Kidney (tissue), 22 donors: ENCODE measurements around the gene UBAC1. TPM values are rescaled to one million over a fixed set of nuclear protein-coding genes. Genes with fewer than 3 reads are reported as not detected.

Source experiments
- DNase-seq, 5 donors: peaks; one replicate each; pipeline ENCODE4 v3.0.0-alpha.2; 2013 to 2020
- FAIRE-seq: peaks from 2 replicates; lab custom pipeline; 2012; peaks lifted over from hg19 to GRCh38; lab: Jason Lieb, UNC
- H3K27ac ChIP-seq, 2 donors: one replicate each; pipeline ENCODE4 v1.7.0; 2013; ENCODE audit warnings: low read depth in 2 of 2, low read length in 2 of 2, inconsistent platforms in 1 of 2
- H3K27me3 ChIP-seq: one replicate; pipeline ENCODE4 v1.7.1; 2013; ENCODE audit warnings: low read length, inconsistent platforms; ENCODE audit not compliant: control insufficient read depth, insufficient read depth
- H3K36me3 ChIP-seq, 3 donors: one replicate each; pipeline versions ENCODE4 v1.7.0 to v1.7.1; 2013; ENCODE audit warnings: low read length in 3 of 3, control low read depth in 1 of 3, inconsistent platforms in 1 of 3; ENCODE audit not compliant: insufficient read depth in 3 of 3, control insufficient read depth in 2 of 3
- H3K4me1 ChIP-seq, 3 donors: one replicate each; pipeline versions ENCODE4 v1.7.0 to v1.7.1; 2013; ENCODE audit warnings: low read length in 3 of 3, inconsistent platforms in 1 of 3, low read depth in 1 of 3; ENCODE audit not compliant: control insufficient read depth in 2 of 3, insufficient read depth in 2 of 3
- H3K4me3 ChIP-seq, 3 donors: one replicate each; pipeline versions ENCODE4 v1.7.0 to v1.8.1; 2013; ENCODE audit warnings: low read length in 3 of 3, control low read depth in 1 of 3, inconsistent platforms in 1 of 3
- H3K9ac ChIP-seq, 3 donors: one replicate each; pipeline versions ENCODE4 v1.7.0 to v1.7.1; 2013; ENCODE audit warnings: low read length in 3 of 3, control low read depth in 1 of 3, inconsistent platforms in 1 of 3
- H3K9me3 ChIP-seq, 3 donors: one replicate each; pipeline versions ENCODE4 v1.7.0 to v1.7.1; 2013; ENCODE audit warnings: low read length in 3 of 3, control low read depth in 1 of 3, inconsistent platforms in 1 of 3; ENCODE audit not compliant: control insufficient read depth in 2 of 3, insufficient read depth in 1 of 3
- CTCF ChIP-seq: IDR thresholded peaks from 3 replicates; pipeline ENCODE4 v1.5.1; 2012; ENCODE audit warnings: mild to moderate bottlenecking, moderate library complexity, borderline replicate concordance; ENCODE audit not compliant: insufficient read depth; ENCODE audit errors: extremely low read depth
- intact Hi-C: fragments of 100-400 bp; cut with DNase I; formaldehyde crosslinking; loops from one replicate; pipeline ENCODE4 v1.11.1; 2022
- long read RNA-seq, 10 donors: library from polyadenylated mRNA in 1 of 10; unstranded in 1 of 10; transcript quantifications; one replicate each; pipeline ENCODE4 v2.0.0 and lab custom pipeline, GENCODE V29; 2021 to 2026
- polyA plus RNA-seq: library from polyadenylated mRNA; stranded (reverse); fragments of 350-450 nt; fragmentation: Illumina TruSeq; extraction: RNeasy Lipid Tissue Mini Kit (QIAGEN cat#74804); gene quantifications from one replicate; pipeline ENCODE4 v1.2.3, GENCODE V29; 2014; ENCODE audit warnings: low read depth, low replicate concordance; ENCODE audit not compliant: insufficient read depth
- total RNA-seq: library from RNA; stranded (reverse); fragmentation: NEBNext Ultra II Directional; extraction: Animal tissue kit (Norgen Biotek cat#: 25700); gene quantifications from one replicate; pipeline ENCODE4 v1.2.1, GENCODE V29; 2021
- donor health status: control.
- donor health status: control.
- donor health status: control.
- donor health status: control.
- donor health status: control.
- donor health status: DM: yes; HTN: yes; CAD: no.
- donor health status: Normal renal cell carcinoma (clear cell type).

The UBAC1 gene, protein sequence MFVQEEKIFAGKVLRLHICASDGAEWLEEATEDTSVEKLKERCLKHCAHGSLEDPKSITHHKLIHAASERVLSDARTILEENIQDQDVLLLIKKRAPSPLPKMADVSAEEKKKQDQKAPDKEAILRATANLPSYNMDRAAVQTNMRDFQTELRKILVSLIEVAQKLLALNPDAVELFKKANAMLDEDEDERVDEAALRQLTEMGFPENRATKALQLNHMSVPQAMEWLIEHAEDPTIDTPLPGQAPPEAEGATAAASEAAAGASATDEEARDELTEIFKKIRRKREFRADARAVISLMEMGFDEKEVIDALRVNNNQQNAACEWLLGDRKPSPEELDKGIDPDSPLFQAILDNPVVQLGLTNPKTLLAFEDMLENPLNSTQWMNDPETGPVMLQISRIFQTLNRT
- total RNA-seq = 40.2 TPM
- polyA plus RNA-seq = 52.6 TPM
- long read RNA-seq, donor 1, partial matches to known transcripts = 6 of 10 reads
- long read RNA-seq, donor 1, other reads (novel, unspliced or antisense) = 0 of 10 reads
- long read RNA-seq, donor 2, transcript UBAC1-201 (10 exons, 1,867 nt) = major isoform, 6 of 14 reads
- long read RNA-seq, donor 2, partial matches to known transcripts = 8 of 14 reads
- long read RNA-seq, donor 2, other reads (novel, unspliced or antisense) = 0 of 14 reads
- long read RNA-seq, donor 3, transcript UBAC1-201 (10 exons, 1,867 nt) = major isoform, 9 of 11 reads
- long read RNA-seq, donor 3, partial matches to known transcripts = 0 of 11 reads
- long read RNA-seq, donor 3, other reads (novel, unspliced or antisense) = 0 of 11 reads
- long read RNA-seq, donor 4, transcript UBAC1-201 (10 exons, 1,867 nt) = major isoform, 9 of 9 reads
- long read RNA-seq, donor 4, partial matches to known transcripts = 0 of 9 reads
- long read RNA-seq, donor 4, other reads (novel, unspliced or antisense) = 0 of 9 reads
- long read RNA-seq, donor 5 = 0 reads
- long read RNA-seq, donor 6, transcript UBAC1-201 (10 exons, 1,867 nt) = major isoform, 5 of 12 reads
- long read RNA-seq, donor 6, partial matches to known transcripts = 7 of 12 reads
- long read RNA-seq, donor 6, other reads (novel, unspliced or antisense) = 0 of 12 reads
- long read RNA-seq, donor 7, transcript UBAC1-201 (10 exons, 1,867 nt) = major isoform, 41 of 64 reads
- long read RNA-seq, donor 7, partial matches to known transcripts = 14 of 64 reads
- long read RNA-seq, donor 7, other reads (novel, unspliced or antisense) = 9 of 64 reads
- long read RNA-seq, donor 8, transcript UBAC1-201 (10 exons, 1,867 nt) = major isoform, 8 of 16 reads
- long read RNA-seq, donor 8, partial matches to known transcripts = 6 of 16 reads
- long read RNA-seq, donor 8, other reads (novel, unspliced or antisense) = 0 of 16 reads
- long read RNA-seq, donor 9, transcript UBAC1-201 (10 exons, 1,867 nt) = major isoform, 11 of 11 reads
- long read RNA-seq, donor 9, partial matches to known transcripts = 0 of 11 reads
- long read RNA-seq, donor 9, other reads (novel, unspliced or antisense) = 0 of 11 reads
- long read RNA-seq, donor 10, transcript UBAC1-201 (10 exons, 1,867 nt) = major isoform, 10 of 18 reads
- long read RNA-seq, donor 10, partial matches to known transcripts = 7 of 18 reads
- long read RNA-seq, donor 10, other reads (novel, unspliced or antisense) = 0 of 18 reads

DNA sequence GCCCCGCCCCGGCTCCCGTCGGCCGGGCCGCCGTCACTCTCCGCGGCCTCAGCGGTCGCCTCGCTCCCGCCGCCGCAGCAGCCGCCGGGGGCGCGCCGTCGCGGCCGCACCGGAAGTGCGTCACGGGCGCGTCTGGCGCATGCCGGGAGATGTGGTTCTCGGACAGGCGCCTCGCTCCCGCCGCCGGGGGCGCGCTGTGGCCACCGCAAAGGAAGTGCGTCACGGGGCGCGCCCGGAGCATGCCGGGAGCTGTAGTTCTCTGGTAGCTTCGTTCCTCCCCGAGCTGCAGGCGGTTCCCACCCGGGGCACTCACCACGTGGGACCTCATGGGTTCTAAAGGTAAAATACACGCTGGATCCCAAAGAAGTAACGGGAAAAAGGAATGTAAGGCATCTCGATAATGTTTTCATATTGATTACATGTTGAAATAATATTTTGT, at the start of gene UBAC1:
Gene UBAC1 (minus strand): TSS at position 97 of the 439 bp plus-strand sequence. CDS start 211 bp downstream, outside the sequence.
- intact Hi-C loops = no loop called here
- peak; percentile 23 for TF ChIP-seq CTCF
- H3K36me3 ChIP-seq = no peaks in the 10 kb centered on the region
- H3K4me3 ChIP-seq = peak within 1 kb of the TSS; percentile 62 to 80 (median 73)
- FAIRE-seq = no peak
- no peaks in the 10 kb centered on the region for H3K9me3 ChIP-seq
- peaks cover 3 to 12% (median 8%) of the 10 kb centered on the region in 3 donors for H3K4me1 ChIP-seq
- no peaks in the 10 kb centered on the region for H3K27me3 ChIP-seq
- H3K9ac ChIP-seq = peak within 1 kb of the TSS; percentile 18 to 74 (median 62)
- H3K27ac ChIP-seq = peak within 1 kb of the TSS; percentile 83 to 84
- peak; percentile 95 to 98 (median 97) for DNase-seq

DNA sequence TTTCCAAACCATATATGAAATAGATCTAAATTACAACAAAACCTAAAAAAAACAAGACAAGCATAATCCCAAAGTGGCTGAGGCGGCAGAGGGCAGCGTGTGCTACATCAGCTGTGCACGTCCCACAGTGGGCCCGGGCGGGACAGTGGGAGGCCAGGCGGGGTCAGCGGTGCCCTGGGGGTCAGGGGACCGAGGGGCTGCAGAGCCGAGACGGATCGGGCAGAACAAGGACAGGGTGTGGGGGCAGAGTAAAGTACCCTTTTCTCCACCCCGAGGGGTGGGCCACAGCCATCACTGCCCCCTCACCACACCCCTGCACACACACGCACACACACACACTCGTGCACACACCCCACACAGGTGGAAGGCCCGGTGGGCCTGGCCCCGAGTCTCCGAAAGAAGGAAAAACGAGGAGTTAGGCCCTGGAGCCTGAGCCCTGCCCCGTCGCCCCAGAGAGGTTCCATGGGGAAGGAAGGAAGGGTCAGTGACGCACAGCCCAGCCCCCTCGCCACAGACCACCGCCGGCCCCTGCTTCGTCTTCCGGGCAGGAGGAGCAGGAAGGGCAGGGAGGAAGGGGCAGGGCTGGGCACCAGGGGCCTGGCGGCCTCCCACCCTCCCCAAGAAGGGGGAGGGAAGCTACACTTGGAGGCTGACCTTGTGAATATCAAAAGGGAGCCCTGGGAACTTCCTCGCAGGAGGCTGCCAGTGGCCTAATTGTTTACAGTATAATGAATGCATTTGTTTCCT, 49.6 kb upstream of the UBAC1 start:
- H3K36me3 ChIP-seq = no peaks in the 10 kb centered on the region
- peaks cover 0 to 5% (median 5%) of the 10 kb centered on the region in 3 donors for H3K4me1 ChIP-seq
- peak in 2 of 5 donors; percentile 56 to 86 for DNase-seq
- no peak overlapping the region for H3K9ac ChIP-seq
- no peak for TF ChIP-seq CTCF
- H3K9me3 ChIP-seq = no peaks in the 10 kb centered on the region
- intact Hi-C loops = no loop called here
- no peaks in the 10 kb centered on the region for H3K27me3 ChIP-seq
- H3K27ac ChIP-seq = peak overlapping the region in 1 of 2 donors; percentile 20
- H3K4me3 ChIP-seq = no peak overlapping the region
- no peak for FAIRE-seq
